ENCODE data around the gene SETD3.
A peak's percentile ranks its signal among the peaks of the same experiment; 100 is the strongest.

The SETD3 gene

DNA sequence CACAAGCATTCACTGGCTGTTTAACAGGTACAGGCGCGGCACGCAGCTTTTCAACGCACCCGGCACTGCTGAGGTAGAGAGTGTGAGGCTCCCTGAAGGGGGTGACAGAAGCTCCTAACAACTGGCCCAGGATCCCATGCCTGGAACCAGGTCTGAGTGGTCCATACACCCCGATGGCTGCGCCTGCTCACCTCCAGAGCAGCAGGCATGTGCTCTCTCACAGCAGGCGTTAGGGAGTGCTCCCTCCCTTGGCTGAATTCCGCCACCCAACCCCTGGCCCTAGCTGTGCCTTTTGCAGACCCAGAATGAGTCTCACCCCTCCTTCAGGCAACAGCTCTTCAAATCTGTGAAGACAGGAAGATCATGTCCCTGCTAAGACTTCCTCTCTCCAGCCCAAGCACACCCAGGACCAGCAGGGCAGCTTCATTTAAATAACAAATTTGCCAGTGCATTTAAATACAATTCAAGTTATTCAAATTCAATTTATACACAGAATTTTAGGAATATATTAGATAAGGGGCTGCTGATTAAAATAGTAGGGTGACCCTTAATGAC, 86.0 kb downstream of the SETD3 start:
- Histone ChIP-seq H3K14ac (ENCODE audit: low read length) (no peak overlapping the region), H3K4ac (ENCODE audit: low read length) (no peak overlapping the region), H4K8ac (ENCODE audit: low read depth, low read length) (no peak overlapping the region), H3K9ac (ENCODE audit: low read depth, low read length, poor library complexity) (no peak overlapping the region), H4K91ac (ENCODE audit: low read depth, low read length, poor library complexity) (no peak overlapping the region), H3K4me3 (ENCODE audit: low read length in 2 of 2) (no peak overlapping the region), H3K4me2 (ENCODE audit: insufficient read depth, low read length, poor library complexity, severe bottlenecking) (no peak overlapping the region), H2BK15ac (ENCODE audit: low read length) (no peak overlapping the region), H2AFZ (ENCODE audit: low read length) (no peak overlapping the region), H3K27ac (replicated peaks; ENCODE audit: low read length) (no peak overlapping the region), H2BK120ac (ENCODE audit: low read depth, low read length) (no peak overlapping the region), H3K27me3 (ENCODE audit: control insufficient read depth in 3 of 3, insufficient read depth in 3 of 3, low read depth in 1 of 3, low read length in 3 of 3) (no peaks in the 10 kb centered on the region), H2BK12ac (ENCODE audit: low read length) (no peak overlapping the region), H3K23ac (ENCODE audit: low read depth, low read length, poor library complexity) (no peak overlapping the region), H2AK5ac (ENCODE audit: low read depth, low read length) (no peak overlapping the region), H3K79me1 (ENCODE audit: low read depth, low read length) (no peaks in the 10 kb centered on the region), H3K4me1 (ENCODE audit: control insufficient read depth in 2 of 2, insufficient read depth in 1 of 2, low read depth in 1 of 2, low read length in 2 of 2) (peaks cover 0 to 1% of the 10 kb centered on the region in 2 donors), H3K36me3 (replicated peaks in 1 of 2; ENCODE audit: control insufficient read depth in 2 of 2, insufficient read depth in 2 of 2, low read length in 2 of 2) (peaks cover 11 to 61% of the 10 kb centered on the region in 2 donors), H3K9me3 (replicated peaks in 1 of 2; ENCODE audit: control insufficient read depth in 2 of 2, insufficient read depth in 1 of 2, low read depth in 1 of 2, low read length in 2 of 2) (peaks cover 0 to 5% of the 10 kb centered on the region in 2 donors), H3K18ac (ENCODE audit: low read length) (peak overlapping the region; percentile 44), H2BK5ac (ENCODE audit: low read length) (no peak overlapping the region)
- DNase-seq (ENCODE audit: low spot score): no peak
- WGBS, 2 donors (ENCODE audit: extremely low coverage in 2 of 2, insufficient read length in 2 of 2, insufficient replicate concordance in 1 of 2): no CpG with 5 or more reads among the region's 9 CpGs

DNA sequence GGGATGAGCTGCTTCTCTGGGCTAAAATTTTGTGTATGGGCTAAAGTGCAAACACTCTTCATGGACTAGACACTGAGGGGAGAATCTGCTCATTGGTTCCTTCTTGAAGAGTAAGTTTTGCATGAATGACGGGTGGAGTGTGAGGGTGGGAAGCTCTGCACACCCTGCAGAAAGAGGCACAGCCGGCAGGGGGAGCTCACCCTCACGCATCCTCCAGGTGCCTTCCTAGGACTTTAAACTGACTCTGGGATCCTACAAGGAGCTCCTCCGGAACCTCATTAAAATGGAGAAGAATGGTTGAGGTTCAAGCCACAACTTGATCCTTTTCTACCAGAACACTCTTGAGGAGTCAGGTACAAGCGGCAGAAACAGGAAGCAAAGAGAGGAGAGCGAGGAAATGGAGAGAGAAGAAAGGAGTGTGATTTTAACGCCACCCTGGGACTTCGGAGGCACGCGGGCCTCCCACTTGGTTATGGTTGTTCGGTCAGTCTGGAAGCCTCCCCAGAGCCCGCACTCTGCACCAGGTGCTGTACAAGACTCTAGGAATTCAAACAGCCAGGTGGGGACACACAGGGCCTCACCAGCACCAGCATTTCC, 87.5 kb downstream of the SETD3 start:
- no peak overlapping the region for H2BK12ac ChIP-seq (ENCODE audit: low read length)
- WGBS, 2 donors (ENCODE audit: extremely low coverage in 2 of 2, insufficient read length in 2 of 2, insufficient replicate concordance in 1 of 2): no CpG with 5 or more reads among the region's 12 CpGs
- H3K23ac ChIP-seq (ENCODE audit: low read depth, low read length, poor library complexity): no peak overlapping the region
- H3K36me3 ChIP-seq (replicated peaks in 1 of 2; ENCODE audit: control insufficient read depth in 2 of 2, insufficient read depth in 2 of 2, low read length in 2 of 2): peaks cover 3 to 46% of the 10 kb centered on the region in 2 donors
- no peak for DNase-seq (ENCODE audit: low spot score)
- H2AK5ac ChIP-seq (ENCODE audit: low read depth, low read length): no peak overlapping the region
- H3K9me3 ChIP-seq (replicated peaks in 1 of 2; ENCODE audit: control insufficient read depth in 2 of 2, insufficient read depth in 1 of 2, low read depth in 1 of 2, low read length in 2 of 2): no peaks in the 10 kb centered on the region
- no peak overlapping the region for H2BK15ac ChIP-seq (ENCODE audit: low read length)
- no peaks in the 10 kb centered on the region for H3K27me3 ChIP-seq (ENCODE audit: control insufficient read depth in 3 of 3, insufficient read depth in 3 of 3, low read depth in 1 of 3, low read length in 3 of 3)
- no peak overlapping the region for H3K4ac ChIP-seq (ENCODE audit: low read length)
- H3K9ac ChIP-seq (ENCODE audit: low read depth, low read length, poor library complexity): no peak overlapping the region
- no peak overlapping the region for H3K4me3 ChIP-seq (ENCODE audit: low read length in 2 of 2)
- no peak overlapping the region for H2AFZ ChIP-seq (ENCODE audit: low read length)
- H2BK120ac ChIP-seq (ENCODE audit: low read depth, low read length): no peak overlapping the region
- no peak overlapping the region for H2BK5ac ChIP-seq (ENCODE audit: low read length)
- no peaks in the 10 kb centered on the region for H3K4me1 ChIP-seq (ENCODE audit: control insufficient read depth in 2 of 2, insufficient read depth in 1 of 2, low read depth in 1 of 2, low read length in 2 of 2)
- H4K91ac ChIP-seq (ENCODE audit: low read depth, low read length, poor library complexity): no peak overlapping the region
- H3K14ac ChIP-seq (ENCODE audit: low read length): no peak overlapping the region
- no peaks in the 10 kb centered on the region for H3K79me1 ChIP-seq (ENCODE audit: low read depth, low read length)
- no peak overlapping the region for H3K4me2 ChIP-seq (ENCODE audit: insufficient read depth, low read length, poor library complexity, severe bottlenecking)
- H3K18ac ChIP-seq (ENCODE audit: low read length): no peak overlapping the region
- no peak overlapping the region for H3K27ac ChIP-seq (replicated peaks; ENCODE audit: low read length)
- H4K8ac ChIP-seq (ENCODE audit: low read depth, low read length): no peak overlapping the region

DNA sequence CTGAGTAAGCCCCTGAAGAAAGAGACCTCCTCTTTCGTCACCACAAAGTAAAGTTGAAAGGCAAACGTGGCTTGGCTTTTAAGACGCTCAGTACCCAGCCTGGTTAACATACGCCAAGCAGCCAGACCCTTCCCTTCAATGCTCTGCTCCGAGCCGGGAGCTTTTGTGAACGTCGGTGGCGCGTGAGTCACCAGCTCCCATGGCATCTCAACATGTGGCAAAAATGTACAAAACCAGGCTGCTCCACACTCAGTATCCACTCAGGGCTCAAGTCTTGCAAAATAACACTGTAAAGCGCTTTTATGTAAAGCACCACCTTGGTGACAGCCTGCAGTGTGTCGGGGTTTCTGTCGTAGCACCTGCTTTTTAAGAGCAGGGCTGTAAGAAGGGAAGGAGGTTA, 89.0 kb downstream of the SETD3 start:
- Histone ChIP-seq H3K9ac (ENCODE audit: low read depth, low read length, poor library complexity) (no peak overlapping the region), H4K91ac (ENCODE audit: low read depth, low read length, poor library complexity) (no peak overlapping the region), H3K18ac (ENCODE audit: low read length) (peak overlapping the region; percentile 33), H2AK5ac (ENCODE audit: low read depth, low read length) (no peak overlapping the region), H3K4me1 (ENCODE audit: control insufficient read depth in 2 of 2, insufficient read depth in 1 of 2, low read depth in 1 of 2, low read length in 2 of 2) (no peaks in the 10 kb centered on the region), H3K79me1 (ENCODE audit: low read depth, low read length) (no peaks in the 10 kb centered on the region), H2AFZ (ENCODE audit: low read length) (no peak overlapping the region), H2BK12ac (ENCODE audit: low read length) (no peak overlapping the region), H3K27me3 (ENCODE audit: control insufficient read depth in 3 of 3, insufficient read depth in 3 of 3, low read depth in 1 of 3, low read length in 3 of 3) (no peaks in the 10 kb centered on the region), H2BK15ac (ENCODE audit: low read length) (no peak overlapping the region), H3K27ac (replicated peaks; ENCODE audit: low read length) (no peak overlapping the region), H3K4me3 (ENCODE audit: low read length in 2 of 2) (no peak overlapping the region), H3K14ac (ENCODE audit: low read length) (no peak overlapping the region), H3K23ac (ENCODE audit: low read depth, low read length, poor library complexity) (no peak overlapping the region), H4K8ac (ENCODE audit: low read depth, low read length) (no peak overlapping the region), H2BK120ac (ENCODE audit: low read depth, low read length) (no peak overlapping the region), H3K9me3 (replicated peaks in 1 of 2; ENCODE audit: control insufficient read depth in 2 of 2, insufficient read depth in 1 of 2, low read depth in 1 of 2, low read length in 2 of 2) (no peaks in the 10 kb centered on the region), H3K4me2 (ENCODE audit: insufficient read depth, low read length, poor library complexity, severe bottlenecking) (no peak overlapping the region), H3K36me3 (replicated peaks in 1 of 2; ENCODE audit: control insufficient read depth in 2 of 2, insufficient read depth in 2 of 2, low read length in 2 of 2) (peaks cover 0 to 31% of the 10 kb centered on the region in 2 donors), H2BK5ac (ENCODE audit: low read length) (no peak overlapping the region), H3K4ac (ENCODE audit: low read length) (no peak overlapping the region)
- DNase-seq (ENCODE audit: low spot score): no peak
- WGBS, 2 donors (ENCODE audit: extremely low coverage in 2 of 2, insufficient read length in 2 of 2, insufficient replicate concordance in 1 of 2): no CpG with 5 or more reads among the region's 13 CpGs

DNA sequence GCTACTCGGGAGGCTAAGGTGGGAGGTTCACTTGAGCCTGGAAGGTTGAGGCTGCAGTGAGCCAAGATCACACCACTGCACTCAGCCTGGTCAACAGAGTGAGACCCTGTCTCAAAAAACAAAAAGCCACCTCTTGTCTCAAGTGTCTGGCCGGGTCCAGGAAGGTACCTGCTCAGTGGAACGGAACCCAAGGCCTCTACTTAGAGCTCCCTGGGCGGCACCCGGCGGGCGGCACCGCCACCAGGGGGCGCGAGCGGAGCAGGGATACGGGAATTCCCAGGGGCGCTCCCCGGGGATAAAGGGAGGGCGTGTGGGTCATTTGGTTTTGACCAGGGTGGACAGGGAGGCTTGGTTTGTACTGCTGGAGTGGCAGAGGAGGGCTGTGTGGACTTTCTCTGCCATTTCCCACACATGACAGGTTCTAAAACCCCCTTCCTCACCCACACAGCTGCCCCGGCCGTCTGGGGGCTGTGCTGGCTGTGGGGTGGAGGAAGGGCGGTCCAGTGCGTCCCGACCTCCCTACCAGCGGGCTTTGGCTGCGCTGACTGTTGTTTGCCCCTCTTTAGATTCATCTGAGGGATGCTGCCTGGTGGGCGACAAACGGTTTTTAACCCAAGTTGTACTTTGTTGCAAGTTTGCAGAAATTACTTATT, 91.4 kb downstream of the SETD3 start:
- no CpG with 5 or more reads among the region's 24 CpGs for WGBS, 2 donors (ENCODE audit: extremely low coverage in 2 of 2, insufficient read length in 2 of 2, insufficient replicate concordance in 1 of 2)
- H3K4me1 ChIP-seq (ENCODE audit: control insufficient read depth in 2 of 2, insufficient read depth in 1 of 2, low read depth in 1 of 2, low read length in 2 of 2): no peaks in the 10 kb centered on the region
- DNase-seq (ENCODE audit: low spot score): peak; percentile 51

More for the DNA sequence above, 91.4 kb downstream of the SETD3 start:
- H2AK5ac ChIP-seq (ENCODE audit: low read depth, low read length): no peak overlapping the region
- H3K27ac ChIP-seq (replicated peaks; ENCODE audit: low read length): no peak overlapping the region
- H3K18ac ChIP-seq (ENCODE audit: low read length): no peak overlapping the region
- no peak overlapping the region for H4K91ac ChIP-seq (ENCODE audit: low read depth, low read length, poor library complexity)
- no peaks in the 10 kb centered on the region for H3K79me1 ChIP-seq (ENCODE audit: low read depth, low read length)
- H4K8ac ChIP-seq (ENCODE audit: low read depth, low read length): no peak overlapping the region
- peaks cover 0 to 8% of the 10 kb centered on the region in 2 donors for H3K36me3 ChIP-seq (replicated peaks in 1 of 2; ENCODE audit: control insufficient read depth in 2 of 2, insufficient read depth in 2 of 2, low read length in 2 of 2)
- H3K4ac ChIP-seq (ENCODE audit: low read length): no peak overlapping the region
- peak overlapping the region; percentile 12 for H3K14ac ChIP-seq (ENCODE audit: low read length)
- no peak overlapping the region for H2BK12ac ChIP-seq (ENCODE audit: low read length)
- peaks cover 4 to 10% of the 10 kb centered on the region in 2 donors for H3K9me3 ChIP-seq (replicated peaks in 1 of 2; ENCODE audit: control insufficient read depth in 2 of 2, insufficient read depth in 1 of 2, low read depth in 1 of 2, low read length in 2 of 2)
- H3K9ac ChIP-seq (ENCODE audit: low read depth, low read length, poor library complexity): no peak overlapping the region
- no peaks in the 10 kb centered on the region for H3K27me3 ChIP-seq (ENCODE audit: control insufficient read depth in 3 of 3, insufficient read depth in 3 of 3, low read depth in 1 of 3, low read length in 3 of 3)
- H2AFZ ChIP-seq (ENCODE audit: low read length): no peak overlapping the region
- no peak overlapping the region for H3K4me3 ChIP-seq (ENCODE audit: low read length in 2 of 2)
- H3K4me2 ChIP-seq (ENCODE audit: insufficient read depth, low read length, poor library complexity, severe bottlenecking): peak overlapping the region; percentile 21
- no peak overlapping the region for H2BK15ac ChIP-seq (ENCODE audit: low read length)
- no peak overlapping the region for H2BK5ac ChIP-seq (ENCODE audit: low read length)
- H2BK120ac ChIP-seq (ENCODE audit: low read depth, low read length): no peak overlapping the region
- H3K23ac ChIP-seq (ENCODE audit: low read depth, low read length, poor library complexity): no peak overlapping the region
